ENCODE measurements around the gene POLR2C.

The POLR2C gene

DNA sequence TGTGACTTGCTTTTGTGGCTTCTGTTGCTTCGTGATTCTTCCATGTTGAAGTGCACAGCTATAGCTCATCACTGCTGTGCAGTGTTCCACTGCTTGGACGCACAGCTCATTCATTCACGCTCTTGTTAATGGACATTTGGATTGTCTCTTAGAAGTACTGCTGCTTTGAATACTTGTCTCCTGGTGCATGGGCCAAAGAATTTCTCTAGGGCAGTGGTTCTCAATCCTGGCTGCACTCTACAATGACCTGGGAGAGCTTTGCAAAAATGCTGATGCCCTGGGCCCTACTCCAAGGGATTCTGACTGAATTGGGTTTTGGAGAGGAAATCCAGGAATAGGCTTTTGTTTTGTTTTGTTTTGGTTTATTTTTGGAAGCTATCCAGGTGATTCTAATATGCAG is 37.9 kb upstream of the POLR2C start:
- H3K27ac ChIP-seq: no peak overlapping the region
- no peak for TF ChIP-seq ZFX (IDR thresholded peaks at IDR 0.05)
- TF ChIP-seq, protein P1, sequence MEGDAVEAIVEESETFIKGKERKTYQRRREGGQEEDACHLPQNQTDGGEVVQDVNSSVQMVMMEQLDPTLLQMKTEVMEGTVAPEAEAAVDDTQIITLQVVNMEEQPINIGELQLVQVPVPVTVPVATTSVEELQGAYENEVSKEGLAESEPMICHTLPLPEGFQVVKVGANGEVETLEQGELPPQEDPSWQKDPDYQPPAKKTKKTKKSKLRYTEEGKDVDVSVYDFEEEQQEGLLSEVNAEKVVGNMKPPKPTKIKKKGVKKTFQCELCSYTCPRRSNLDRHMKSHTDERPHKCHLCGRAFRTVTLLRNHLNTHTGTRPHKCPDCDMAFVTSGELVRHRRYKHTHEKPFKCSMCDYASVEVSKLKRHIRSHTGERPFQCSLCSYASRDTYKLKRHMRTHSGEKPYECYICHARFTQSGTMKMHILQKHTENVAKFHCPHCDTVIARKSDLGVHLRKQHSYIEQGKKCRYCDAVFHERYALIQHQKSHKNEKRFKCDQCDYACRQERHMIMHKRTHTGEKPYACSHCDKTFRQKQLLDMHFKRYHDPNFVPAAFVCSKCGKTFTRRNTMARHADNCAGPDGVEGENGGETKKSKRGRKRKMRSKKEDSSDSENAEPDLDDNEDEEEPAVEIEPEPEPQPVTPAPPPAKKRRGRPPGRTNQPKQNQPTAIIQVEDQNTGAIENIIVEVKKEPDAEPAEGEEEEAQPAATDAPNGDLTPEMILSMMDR (conservative IDR thresholded peaks at IDR 0.05): no peak

DNA sequence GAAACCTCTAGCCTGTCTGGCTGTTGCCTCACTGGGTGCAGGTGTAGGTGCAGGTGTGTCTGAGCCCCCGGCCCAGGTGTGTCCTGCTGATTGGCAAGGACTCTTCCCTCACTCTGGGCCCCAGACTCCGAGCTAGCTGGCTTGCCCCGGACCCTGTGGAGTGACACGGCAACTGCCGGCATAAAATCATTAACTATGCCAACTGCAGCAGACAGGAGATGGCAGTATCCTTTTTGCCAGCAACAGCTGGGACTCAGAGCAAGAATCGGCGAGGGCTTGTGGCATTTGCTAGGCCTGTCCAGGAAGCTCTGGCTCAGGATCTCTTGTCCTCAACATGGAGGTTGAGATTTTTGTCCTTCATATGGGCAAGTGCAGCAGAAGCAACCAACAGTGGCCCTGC is 36.1 kb upstream of the POLR2C start:
- TF ChIP-seq, protein P1 (conservative IDR thresholded peaks at IDR 0.05): no peak
- TF ChIP-seq ZFX (IDR thresholded peaks at IDR 0.05): no peak
- H3K27ac ChIP-seq: no peak overlapping the region

DNA sequence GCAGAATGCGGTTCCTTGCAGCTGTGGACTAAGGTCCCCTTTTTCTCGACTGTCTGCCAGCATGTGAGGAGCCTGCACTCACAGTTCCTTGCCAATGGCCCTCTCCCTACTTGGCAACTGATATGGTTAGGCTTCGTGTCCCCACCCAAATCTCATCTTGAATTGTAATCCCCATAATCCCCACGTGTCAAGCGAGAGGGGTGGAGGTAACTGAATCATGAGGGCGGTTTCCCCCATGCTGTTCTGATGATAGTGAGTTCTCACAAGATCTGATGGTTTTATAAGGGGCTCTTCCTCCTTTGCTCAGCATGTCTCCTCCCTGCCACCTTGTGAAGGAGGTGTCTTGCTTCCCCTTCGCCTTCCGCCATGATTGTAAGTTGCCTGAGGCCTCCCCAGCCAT is 35.2 kb upstream of the POLR2C start:
- H3K27ac ChIP-seq: no peak overlapping the region
- TF ChIP-seq, protein P1 (conservative IDR thresholded peaks at IDR 0.05): no peak
- no peak for TF ChIP-seq ZFX (IDR thresholded peaks at IDR 0.05)

DNA sequence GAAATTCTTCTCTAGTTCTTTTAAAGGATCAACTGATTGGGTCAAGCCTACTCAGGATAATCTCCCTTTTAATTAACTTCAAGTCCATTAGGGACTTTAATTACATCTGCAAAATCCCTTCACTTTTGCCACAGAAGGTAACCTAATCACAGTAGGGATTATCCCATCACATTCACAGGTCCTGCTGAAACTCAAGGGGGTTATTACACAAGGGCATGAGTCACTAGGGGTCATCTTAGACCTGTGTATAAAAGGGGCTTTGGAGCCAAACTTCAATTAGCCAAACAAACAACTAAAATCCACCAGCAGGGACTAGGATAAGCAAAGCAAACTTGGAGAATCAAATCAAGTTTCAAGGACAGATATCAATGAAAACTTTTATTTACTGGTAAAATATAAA is 34.7 kb upstream of the POLR2C start:
- no peak for TF ChIP-seq ZFX (IDR thresholded peaks at IDR 0.05)
- TF ChIP-seq, protein P1 (conservative IDR thresholded peaks at IDR 0.05): no peak
- no peak overlapping the region for H3K27ac ChIP-seq

DNA sequence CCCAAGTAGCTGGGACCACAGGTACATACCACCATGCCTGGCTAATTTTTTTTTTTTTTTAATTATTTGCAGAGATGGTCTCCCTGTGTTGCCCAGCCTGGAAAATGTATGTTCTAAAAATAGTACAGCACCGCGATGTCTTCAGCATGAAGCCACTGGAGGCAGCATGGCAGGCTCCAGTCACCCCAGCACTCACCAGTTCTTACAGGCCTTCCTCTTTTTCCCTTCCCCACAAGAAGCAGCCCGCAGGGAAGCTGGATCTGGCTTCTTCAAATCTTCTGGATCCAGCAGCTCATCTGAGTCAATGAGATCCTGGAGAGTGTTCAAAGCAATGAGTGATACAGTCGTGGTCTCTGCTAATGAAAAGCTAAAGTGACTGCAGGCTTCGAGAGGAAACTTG is 31.5 kb upstream of the POLR2C start:
- TF ChIP-seq, protein P1 (conservative IDR thresholded peaks at IDR 0.05): no peak
- TF ChIP-seq ZFX (IDR thresholded peaks at IDR 0.05): no peak

DNA sequence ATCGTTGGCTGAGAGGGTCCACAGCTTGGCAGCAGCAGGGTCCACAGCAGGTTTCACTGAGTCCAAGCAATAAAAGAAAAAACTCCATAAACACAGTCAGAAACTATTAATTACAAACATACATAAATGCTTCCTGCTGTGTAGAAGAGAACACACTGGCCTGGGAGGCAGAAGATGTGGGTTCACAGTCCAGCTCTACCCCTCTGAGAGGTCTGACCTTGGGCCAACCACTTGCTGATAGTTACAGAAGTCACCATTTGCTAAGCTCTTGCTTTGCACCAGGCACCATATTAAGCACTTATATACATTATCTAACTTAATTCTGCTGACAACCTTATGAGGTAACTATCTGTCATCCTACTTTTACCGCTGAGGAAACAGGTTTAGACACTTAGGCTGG is 30.0 kb upstream of the POLR2C start:
- TF ChIP-seq, protein P1 (conservative IDR thresholded peaks at IDR 0.05): no peak
- TF ChIP-seq ZFX (IDR thresholded peaks at IDR 0.05): no peak
- no peak overlapping the region for H3K27ac ChIP-seq

More for the DNA sequence above, 31.5 kb upstream of the POLR2C start:
- no peak overlapping the region for H3K27ac ChIP-seq

DNA sequence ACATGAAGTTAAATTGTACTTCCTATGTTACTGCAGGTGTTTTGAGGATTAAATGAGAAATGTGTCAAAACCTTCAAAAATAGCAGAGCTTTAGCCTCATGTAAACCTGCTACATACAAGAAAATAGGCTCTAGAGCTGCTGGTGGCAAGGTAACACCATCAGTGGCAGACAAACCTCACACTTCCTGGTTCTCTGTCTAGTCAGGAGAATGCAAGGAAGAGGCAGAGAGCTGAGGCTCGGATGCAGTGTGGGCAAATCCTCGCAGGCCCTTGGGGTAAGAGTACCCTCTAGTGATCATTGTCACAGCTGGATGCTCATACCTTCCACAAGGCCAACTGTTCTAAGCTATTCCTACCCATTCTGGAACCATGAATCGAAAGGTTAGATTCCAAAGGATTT is 29.5 kb upstream of the POLR2C start:
- no peak overlapping the region for H3K27ac ChIP-seq
- TF ChIP-seq, protein P1 (conservative IDR thresholded peaks at IDR 0.05): no peak
- no peak for TF ChIP-seq ZFX (IDR thresholded peaks at IDR 0.05)
